ENCODE results near the gene UTF1.

Gene UTF1

DNA sequence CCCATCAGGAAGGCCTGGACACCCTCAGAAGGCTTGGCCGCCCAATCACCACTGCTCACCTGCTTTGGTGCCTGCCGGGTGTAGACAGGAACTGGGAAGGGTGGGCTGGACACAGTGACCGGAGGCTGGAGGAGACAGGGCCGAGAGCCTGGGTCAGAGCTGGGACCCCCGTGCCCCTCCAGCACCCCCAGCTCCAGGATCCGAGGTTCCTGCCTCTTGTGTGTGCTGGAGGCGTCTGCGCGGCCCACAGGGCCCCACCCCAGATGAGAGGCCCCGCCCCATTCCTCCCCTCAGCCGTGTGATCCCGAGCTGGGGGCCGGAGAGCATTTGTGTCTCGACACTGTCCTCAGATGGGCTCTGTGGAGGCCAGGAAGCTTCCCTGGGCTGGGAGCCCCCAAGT is 37.3 kb downstream of the UTF1 start:
- DNase-seq, result no peak

DNA sequence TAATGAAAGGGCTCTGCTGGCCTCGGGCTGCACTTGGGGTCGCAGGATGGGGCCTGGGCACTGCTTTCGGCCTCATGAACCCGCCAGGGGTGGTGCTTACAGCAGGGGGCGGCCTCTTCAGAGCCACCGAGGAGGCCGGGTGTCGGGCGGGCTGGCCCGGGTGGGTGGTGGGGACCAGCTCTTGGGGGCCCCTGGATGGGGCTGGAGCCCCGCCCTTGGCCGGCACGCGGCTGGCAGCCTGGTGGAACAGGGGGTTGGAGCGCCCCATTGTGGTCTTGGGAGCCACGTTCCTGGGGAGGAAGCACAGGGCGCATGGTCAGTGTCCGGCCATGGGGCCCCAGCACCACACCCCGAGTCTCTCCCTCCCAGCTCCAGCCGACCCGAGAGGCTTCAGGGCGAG is 37.8 kb downstream of the UTF1 start:
- DNase-seq, result no peak

- no peak for DNase-seq
Measured at GRCh38 chr10:133268532-133268931, 38.5 kb downstream of the UTF1 start.

DNA sequence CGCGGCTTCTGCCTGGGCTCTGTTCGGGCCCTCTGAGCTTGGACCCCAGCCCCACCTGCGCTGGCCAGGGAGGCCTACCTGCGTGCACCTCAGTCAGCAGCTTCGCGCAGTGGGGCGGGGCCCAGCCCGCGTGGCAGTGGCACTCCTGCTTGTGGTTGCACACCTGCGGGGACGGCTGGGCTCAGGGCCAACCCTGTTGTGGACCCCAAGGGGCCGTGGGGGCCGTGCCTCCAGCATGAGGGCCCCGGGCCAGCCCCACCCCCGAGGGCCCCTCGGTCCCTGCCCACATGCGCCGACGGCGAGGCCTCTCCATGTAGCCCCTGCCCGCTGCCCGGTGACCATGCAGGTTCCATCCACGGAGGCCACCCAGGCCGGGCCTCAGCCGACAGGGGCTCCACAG is 39.4 kb downstream of the UTF1 start:
- DNase-seq, result no peak

- no peak for DNase-seq
Measured at GRCh38 chr10:133270204-133270603, 40.2 kb downstream of the UTF1 start.

- DNase-seq, result no peak
Measured at GRCh38 chr10:133270773-133271297, 40.8 kb downstream of the UTF1 start.

DNA sequence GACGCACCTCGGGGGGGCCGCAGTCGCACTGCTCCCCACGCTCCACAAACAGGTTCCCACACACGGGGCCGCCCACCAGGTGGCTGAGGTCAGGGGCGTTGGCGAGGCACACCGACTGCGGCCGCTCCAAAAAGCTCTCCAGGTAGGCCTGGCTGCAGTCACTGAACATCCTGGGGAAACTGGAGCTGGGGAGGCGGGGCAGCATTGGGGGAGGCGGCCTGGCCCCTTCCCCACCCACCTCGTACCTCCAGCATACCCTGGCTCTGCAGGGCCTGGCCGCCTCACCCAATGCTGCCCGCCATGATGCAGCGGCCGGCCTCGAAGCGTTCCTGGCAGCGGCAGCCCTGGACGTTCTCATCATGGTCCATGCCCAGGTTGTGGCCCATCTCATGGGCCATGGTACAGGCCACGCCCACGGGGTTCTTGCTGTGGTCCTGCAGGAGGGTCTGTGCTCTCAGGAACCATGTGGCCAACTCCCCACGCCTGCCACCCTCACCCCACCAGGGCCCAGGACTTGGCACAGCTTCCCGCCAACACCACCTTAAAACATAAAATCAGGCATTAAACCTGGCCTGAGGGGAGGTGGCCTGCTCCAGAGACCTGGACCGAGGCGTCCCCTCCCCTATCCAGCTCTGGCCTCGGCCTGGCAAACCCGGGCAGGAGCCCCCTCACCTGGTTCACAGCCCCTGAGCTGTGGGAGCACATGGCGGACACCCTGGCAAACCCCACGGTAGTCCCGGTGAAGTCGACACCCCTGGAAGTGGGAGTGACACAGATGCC is 41.7 kb downstream of the UTF1 start:
- DNase-seq, result no peak

DNA sequence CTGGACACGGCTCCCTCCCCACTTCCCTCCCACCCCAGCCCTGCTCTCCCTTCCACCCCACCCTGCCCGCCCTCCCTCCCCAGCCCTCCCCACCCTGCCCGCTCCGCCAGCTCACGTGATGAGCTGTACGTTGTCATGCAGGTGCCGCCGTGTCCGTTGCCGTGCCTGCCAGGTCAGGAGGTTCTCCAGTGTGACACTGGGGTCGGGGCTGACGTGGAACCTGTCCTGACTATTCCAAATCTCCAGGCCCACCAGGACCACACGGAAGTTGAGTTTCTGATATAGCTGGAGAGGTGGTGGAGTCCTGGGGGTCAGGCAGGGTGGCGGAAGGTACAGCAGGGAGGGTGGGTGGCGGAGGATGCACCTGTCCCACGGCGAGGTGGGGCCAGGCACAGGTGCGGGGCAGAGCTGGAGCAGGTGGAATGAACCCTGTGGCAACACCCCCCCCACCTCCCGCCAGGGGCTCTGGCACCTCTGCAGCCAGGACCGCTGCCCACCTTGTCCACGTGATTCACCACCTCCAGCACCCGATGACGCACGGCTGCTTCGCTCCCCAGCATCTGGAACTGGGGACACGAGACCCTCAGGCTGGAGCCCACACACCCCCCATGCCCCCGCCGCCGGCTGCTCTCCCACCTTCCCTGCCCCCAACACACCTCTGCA is 42.4 kb downstream of the UTF1 start:
- no peak for DNase-seq

GRCh38 chr10:133272964-133273420 is 43.0 kb downstream of the UTF1 start:
- no peak for DNase-seq

- no peak for DNase-seq
Measured at GRCh38 chr10:133273534-133274143, 43.6 kb downstream of the UTF1 start.

DNA sequence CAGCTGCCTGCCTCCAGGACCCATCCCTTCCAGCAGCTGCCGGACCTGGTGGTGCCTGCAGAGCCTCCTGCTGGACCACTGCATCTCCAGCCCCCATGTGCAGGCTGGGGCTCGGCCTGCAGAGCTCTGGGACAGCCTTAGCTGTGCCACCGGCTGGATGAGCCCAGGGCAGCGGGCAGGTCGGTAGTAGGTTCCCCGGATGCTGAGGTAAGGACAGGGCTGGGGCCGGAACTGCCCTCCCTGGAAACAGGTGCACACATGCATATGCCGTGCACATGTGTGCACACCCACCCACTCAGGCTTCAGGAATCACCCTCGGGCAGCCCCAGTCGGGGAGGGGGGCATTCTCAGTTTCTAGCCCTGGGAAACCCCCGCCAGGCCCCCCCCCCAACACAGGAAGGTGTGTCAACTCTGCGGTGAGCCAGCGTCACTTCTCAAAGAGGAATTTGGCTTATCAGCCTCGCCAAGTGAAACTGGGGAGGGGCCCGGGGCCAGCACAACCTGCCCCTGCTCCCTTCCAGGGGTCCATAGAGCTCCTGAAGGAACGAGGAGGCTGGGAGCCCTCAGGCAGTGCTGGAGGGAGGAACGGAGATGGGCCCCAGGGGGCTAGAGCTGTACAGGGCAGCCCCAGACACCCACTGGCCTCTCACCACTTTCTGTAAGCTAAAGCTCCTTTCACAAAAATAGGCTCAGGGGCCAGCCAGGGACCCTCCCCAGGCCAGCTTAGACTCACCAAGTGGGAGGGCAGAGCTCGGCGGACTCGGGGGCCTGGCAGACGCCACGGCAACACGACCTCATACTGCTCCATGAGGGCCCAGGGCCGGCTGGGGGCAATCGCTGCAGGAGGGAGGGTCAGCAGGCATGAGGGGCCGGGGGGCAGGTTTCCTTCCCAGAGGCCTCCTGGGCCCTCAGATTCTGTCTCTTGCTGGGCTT is 45.0 kb downstream of the UTF1 start:
- DNase-seq, result peak; percentile 85

DNA sequence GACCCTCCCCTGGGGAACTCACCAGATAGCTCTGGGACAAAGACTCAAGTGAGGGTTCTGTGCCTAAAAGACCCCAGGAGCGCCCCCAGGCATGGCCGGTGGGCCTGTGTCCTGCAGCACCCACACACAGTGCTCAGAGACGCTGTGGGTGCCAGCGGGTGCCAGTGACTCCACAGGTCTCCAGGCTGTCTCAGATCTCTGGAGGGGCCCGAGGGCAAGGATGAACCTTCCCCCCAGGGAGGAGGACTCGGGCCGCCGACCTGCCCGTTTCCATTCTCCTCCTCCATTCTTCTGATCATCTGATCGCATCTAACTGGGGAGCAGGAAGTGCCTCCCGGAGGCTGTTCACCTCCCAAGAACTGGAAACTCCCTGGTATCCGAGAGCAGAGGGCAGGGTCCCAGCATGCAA is 45.7 kb downstream of the UTF1 start:
- peak; percentile 33 for DNase-seq

- DNase-seq, result no peak
Measured at GRCh38 chr10:133276100-133276434, 46.0 kb downstream of the UTF1 start.

DNA sequence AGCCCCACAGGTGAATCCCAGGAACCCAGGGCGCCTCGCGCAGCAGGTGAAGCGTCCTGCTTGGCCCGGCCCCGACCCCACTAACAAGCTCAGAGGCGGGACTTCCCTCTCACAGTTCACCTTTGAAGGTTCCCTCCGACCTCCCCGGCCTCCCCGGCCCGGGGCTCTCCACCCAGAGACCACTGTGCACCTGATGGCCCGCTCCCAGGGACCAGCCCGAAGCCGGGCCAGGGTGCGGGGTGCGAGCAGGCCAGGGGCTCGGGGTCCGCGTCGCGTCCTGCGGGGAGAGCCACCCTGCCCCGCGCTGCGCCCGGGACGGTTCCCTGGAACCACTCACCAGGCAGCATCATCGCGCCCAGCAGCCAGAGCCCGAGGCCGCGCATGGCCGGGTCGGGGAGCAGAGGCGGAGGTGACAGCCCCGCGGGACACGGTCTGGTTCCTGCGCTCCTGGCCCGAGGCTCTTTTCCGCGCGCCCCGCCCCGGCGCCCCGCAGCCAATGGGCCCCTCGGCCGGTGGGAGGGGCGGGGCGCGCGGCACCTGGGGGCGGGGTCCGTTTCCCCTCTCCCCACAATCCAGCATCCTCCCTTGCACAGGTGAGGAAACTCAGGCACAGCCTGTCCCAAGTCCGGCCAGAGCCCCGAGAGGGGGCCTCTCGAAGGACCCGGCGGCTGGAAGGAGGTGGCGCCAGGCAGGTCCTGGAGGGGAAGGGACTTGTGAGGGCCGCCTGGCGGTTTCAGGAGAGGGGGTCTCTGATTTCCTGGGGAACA is 46.6 kb downstream of the UTF1 start, which contains the start of gene ADAM8:
ADAM8 (minus strand) TSS at position 434 of the 767 bp plus-strand sequence; CDS start at position 383, 51 bp downstream.
- DNase-seq, result peak; percentile 68

DNA sequence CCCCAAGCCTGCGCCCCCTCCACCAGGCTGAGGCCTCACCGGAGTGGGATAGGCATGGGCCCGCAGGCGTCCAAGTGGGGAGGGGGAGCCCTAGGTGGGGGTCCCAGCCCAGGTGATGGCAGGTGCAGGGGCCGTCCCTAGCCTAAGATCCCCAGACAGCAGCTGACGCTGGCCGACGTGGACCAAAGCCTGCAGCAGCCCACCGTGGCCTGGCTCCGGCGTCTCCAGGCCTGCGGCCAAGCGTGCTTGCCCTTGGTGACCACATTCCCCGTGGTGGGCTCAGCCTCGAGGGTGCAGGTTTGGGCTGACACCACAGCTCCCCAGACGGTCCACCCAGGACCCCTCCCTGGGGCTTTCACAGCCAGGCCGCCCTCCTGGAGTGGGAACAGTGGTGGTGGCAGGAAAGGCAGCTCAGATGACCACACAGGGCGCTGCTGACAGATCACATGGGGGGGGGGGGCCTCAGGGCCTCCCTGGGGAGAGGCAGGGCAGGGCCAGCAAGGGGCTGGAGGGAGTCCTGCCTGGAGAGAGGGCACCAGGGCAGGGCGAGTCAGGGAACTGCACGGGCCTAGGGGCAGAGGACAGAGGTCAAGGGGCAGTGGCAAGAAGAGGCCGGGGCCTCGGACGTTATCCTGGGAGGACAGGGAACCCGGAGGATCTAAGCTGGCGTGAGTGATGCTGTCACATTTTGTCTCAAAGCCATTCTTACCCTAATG is 47.4 kb downstream of the UTF1 start:
- no peak for DNase-seq

DNA sequence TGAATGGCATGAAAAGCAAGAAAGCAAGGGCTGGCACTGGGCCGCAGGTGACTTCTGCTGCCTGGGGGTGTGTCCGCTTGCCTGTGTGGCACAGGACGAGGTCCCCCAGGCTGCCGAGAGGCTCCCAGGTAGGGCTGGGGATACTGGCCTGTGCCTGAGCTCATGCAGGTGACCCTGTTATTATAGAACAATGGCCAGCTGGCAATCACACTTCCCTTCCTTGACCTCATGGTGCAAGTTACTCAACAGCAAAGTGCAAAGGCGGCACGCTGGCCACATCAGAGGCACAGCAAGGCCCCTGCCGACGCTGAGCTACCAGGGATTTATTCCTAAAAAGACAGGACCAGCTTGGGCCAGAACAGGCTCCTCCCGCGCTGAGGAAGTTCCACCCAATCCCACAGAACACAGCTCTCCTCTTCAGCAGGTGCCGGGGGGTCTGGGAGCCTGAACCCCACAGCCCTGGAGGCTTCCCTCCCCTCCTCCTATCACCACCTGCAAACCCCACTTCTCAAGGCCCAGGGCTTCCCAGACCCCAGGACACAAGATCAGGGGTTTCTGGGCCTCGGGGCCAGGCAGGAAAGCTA is 48.1 kb downstream of the UTF1 start:
- DNase-seq, result no peak

DNA sequence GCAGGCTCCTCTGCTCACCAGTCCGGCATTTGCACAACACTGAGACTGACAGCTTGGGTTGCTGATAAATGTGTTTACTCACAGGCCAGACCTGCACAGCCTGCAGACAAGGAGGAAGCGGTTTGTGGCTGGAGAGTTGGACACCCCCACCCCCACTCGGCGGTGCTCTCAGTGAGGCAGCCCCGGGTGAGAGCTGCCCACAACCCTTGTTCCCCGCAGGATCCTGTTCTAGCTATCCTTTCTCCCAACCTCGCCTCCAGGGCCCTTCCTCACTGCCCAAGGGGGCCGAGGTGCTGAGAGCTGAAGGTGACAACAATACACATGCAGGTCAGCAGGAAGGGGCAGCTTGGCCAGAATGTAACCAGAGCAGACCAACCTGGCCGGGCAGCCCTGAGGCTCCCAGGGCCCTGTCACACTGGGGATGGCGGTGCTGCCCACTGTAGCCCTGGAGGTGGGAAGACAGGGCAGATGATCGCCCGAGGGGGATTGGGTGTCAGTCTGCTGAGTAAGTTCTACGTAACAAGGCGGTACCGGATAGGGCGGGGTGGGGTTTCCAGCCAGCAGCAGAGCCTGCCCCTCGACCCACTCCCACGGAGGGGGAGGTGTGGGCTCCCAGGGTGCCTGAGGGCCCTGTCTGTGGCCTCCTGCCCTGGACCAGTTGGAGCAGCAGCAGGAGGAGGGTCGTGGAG is 48.7 kb downstream of the UTF1 start:
- DNase-seq, result peak; percentile 61

GRCh38 chr10:133279326-133280226 is 49.6 kb downstream of the UTF1 start:
- no peak for DNase-seq
